ENCODE results near the gene STMN3.
A peak's percentile ranks its signal among the peaks of the same experiment; 100 is the strongest.

DNA sequence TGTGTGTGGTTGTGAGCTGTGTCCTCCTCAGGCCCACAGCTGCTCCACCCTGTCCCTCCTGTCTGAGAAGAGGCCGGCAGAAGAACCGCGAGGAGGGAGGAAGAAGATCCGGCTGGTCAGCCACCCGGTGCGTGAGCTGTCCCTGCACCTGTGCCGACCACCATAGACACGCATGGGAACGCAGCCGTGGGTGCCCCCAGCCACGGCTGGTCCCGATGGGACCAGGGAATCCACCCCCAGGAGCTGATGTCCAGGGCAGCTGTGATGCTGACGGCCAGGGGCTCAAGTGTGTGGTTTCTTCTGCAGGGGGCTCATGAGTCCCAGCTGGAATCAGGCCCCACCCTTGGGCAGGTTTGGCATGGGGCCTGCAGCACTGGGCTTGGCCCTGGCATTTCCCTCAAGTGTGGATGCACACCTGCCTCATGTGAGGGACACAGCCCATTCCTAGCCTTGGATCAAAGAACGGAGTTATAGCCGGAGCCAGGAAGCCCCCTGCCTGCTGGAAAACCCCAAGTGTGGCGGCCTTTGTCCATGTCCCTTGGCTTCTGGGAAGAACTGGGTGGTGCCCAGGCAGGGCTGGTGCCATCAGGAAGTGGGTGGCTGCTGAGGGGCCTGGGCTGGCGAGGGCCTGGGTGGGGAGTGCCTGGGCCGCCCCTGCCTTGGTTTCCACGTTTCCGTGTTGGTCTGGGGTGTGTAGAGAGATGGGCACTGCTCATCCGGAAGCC is 38.6 kb upstream of the STMN3 start:
- peak; percentile 9 to 73 for TF ChIP-seq POLR2AphosphoS5 (IDR thresholded peaks at IDR 0.05)
- TF ChIP-seq, protein P1, sequence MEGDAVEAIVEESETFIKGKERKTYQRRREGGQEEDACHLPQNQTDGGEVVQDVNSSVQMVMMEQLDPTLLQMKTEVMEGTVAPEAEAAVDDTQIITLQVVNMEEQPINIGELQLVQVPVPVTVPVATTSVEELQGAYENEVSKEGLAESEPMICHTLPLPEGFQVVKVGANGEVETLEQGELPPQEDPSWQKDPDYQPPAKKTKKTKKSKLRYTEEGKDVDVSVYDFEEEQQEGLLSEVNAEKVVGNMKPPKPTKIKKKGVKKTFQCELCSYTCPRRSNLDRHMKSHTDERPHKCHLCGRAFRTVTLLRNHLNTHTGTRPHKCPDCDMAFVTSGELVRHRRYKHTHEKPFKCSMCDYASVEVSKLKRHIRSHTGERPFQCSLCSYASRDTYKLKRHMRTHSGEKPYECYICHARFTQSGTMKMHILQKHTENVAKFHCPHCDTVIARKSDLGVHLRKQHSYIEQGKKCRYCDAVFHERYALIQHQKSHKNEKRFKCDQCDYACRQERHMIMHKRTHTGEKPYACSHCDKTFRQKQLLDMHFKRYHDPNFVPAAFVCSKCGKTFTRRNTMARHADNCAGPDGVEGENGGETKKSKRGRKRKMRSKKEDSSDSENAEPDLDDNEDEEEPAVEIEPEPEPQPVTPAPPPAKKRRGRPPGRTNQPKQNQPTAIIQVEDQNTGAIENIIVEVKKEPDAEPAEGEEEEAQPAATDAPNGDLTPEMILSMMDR (IDR thresholded peaks at IDR 0.05), result no peak
- TF ChIP-seq POLR2A (IDR thresholded peaks at IDR 0.05), result no peak
